MM.1S (cell line): ENCODE data around the gene HIVEP1.

ENCODE experiments used
- DNase-seq: peaks from one replicate; pipeline ENCODE4 v3.0.0-alpha.2; 2015
- H2AFZ ChIP-seq: fragments of 300-600 bp; sonication (generic); 2 replicates; pipeline ENCODE4 v1.6.0; 2016; ENCODE audit warnings: antibody characterized with exemption, low read length
- H3F3A ChIP-seq: fragments of 300-600 bp; sonication (generic); 2 replicates; pipeline ENCODE4 v1.6.1; 2016; ENCODE audit warnings: mild to moderate bottlenecking, antibody characterized with exemption, low read length, moderate library complexity, mixed read lengths; ENCODE audit not compliant: insufficient read depth
- H3K27ac ChIP-seq: fragments of 300-600 bp; sonication (generic); 2 replicates; pipeline ENCODE4 v1.5.1; 2016; ENCODE audit warnings: mild to moderate bottlenecking, low read length
- H3K27me3 ChIP-seq: fragments of 300-600 bp; sonication (generic); replicated peaks from 2 replicates; pipeline ENCODE4 v1.6.0; 2016; ENCODE audit warnings: low read length; ENCODE audit not compliant: insufficient read depth
- H3K36me3 ChIP-seq: fragments of 300-600 bp; sonication (generic); replicated peaks from 2 replicates; pipeline ENCODE4 v1.6.1; 2016; ENCODE audit warnings: mild to moderate bottlenecking, low read length, mixed read lengths; ENCODE audit not compliant: insufficient read depth
- H3K4me1 ChIP-seq: fragments of 300-600 bp; sonication (generic); 2 replicates; pipeline ENCODE4 v1.6.1; 2016; ENCODE audit warnings: low read length, mixed read lengths
- H3K4me2 ChIP-seq: fragments of 300-600 bp; sonication (generic); 2 replicates; pipeline ENCODE4 v1.6.0; 2016; ENCODE audit warnings: low read depth, low read length
- H3K4me3 ChIP-seq: fragments of 300-600 bp; sonication (generic); 2 replicates; pipeline ENCODE4 v1.5.1; 2016; ENCODE audit warnings: low read length, mixed read lengths
- H3K79me2 ChIP-seq: fragments of 300-600 bp; sonication (generic); 2 replicates; pipeline ENCODE4 v1.6.1; 2016; ENCODE audit warnings: mixed run types, low read length, mixed read lengths
- H3K9ac ChIP-seq: fragments of 300-600 bp; sonication (generic); 2 replicates; pipeline ENCODE4 v1.6.1; 2016; ENCODE audit warnings: low read length, mixed read lengths
- H3K9me2 ChIP-seq: fragments of 300-600 bp; sonication (generic); replicated peaks from 2 replicates; pipeline ENCODE4 v1.6.1; 2016; ENCODE audit warnings: mild to moderate bottlenecking, low read length, mixed read lengths; ENCODE audit not compliant: insufficient read depth
- H3K9me3 ChIP-seq: fragments of 300-600 bp; sonication (generic); replicated peaks from 2 replicates; pipeline ENCODE4 v1.6.1; 2016; ENCODE audit warnings: mild to moderate bottlenecking, low read length, mixed read lengths; ENCODE audit not compliant: insufficient read depth
- H4K20me1 ChIP-seq: fragments of 300-600 bp; sonication (generic); 2 replicates; pipeline ENCODE4 v1.6.1; 2016; ENCODE audit warnings: mild to moderate bottlenecking, low read length, moderate library complexity, mixed read lengths; ENCODE audit not compliant: insufficient read depth
- CTCF ChIP-seq: fragments of 300-600 bp; sonication (generic); IDR thresholded peaks from 2 replicates; pipeline ENCODE4 v1.5.1; 2016; ENCODE audit warnings: antibody characterized with exemption, low read length, mixed read lengths
- EZH2 ChIP-seq: fragments of 300-600 bp; sonication (generic); optimal IDR thresholded peaks from 2 replicates; pipeline ENCODE3; 2017; ENCODE audit warnings: low read depth, mild to moderate bottlenecking, antibody characterized with exemption, low read length, mixed read lengths
- EZH2phosphoT487 ChIP-seq: fragments of 300-600 bp; sonication (generic); IDR thresholded peaks from 2 replicates; pipeline ENCODE4 v1.6.1; 2018; ENCODE audit warnings: antibody characterized with exemption, low read length

Gene HIVEP1

GRCh38 chr6:12165722-12166280 is 153.7 kb downstream of the HIVEP1 start:
- Histone ChIP-seq H3K4me1 (no peaks in the 10 kb centered on the region), H3K27ac (no peak overlapping the region), H3K27me3 (no peaks in the 10 kb centered on the region), H3K9me2 (no peaks in the 10 kb centered on the region), H3K4me2 (no peak overlapping the region), H2AFZ (no peak overlapping the region), H3K79me2 (no peaks in the 10 kb centered on the region), H3F3A (no peaks in the 10 kb centered on the region), H3K9ac (no peak overlapping the region), H3K9me3 (no peaks in the 10 kb centered on the region), H4K20me1 (no peaks in the 10 kb centered on the region), H3K36me3 (peaks cover 19% of the 10 kb centered on the region; the same call in 1 of the 2 replicates), H3K4me3 (no peak overlapping the region)
- TF ChIP-seq EZH2phosphoT487 (no peak), EZH2 (no peak), CTCF (no peak)
- no peak for DNase-seq

GRCh38 chr6:12169377-12169776 is 157.3 kb downstream of the HIVEP1 start:
- DNase-seq, result no peak
- Histone ChIP-seq H3F3A (no peaks in the 10 kb centered on the region), H3K27me3 (no peaks in the 10 kb centered on the region), H3K4me2 (no peak overlapping the region), H3K9me2 (no peaks in the 10 kb centered on the region), H2AFZ (no peak overlapping the region), H3K4me1 (no peaks in the 10 kb centered on the region), H3K9ac (no peak overlapping the region), H3K79me2 (no peaks in the 10 kb centered on the region), H3K36me3 (no peaks in the 10 kb centered on the region; the same call in 1 of the 2 replicates), H3K9me3 (no peaks in the 10 kb centered on the region), H4K20me1 (no peaks in the 10 kb centered on the region), H3K4me3 (no peak overlapping the region), H3K27ac (no peak overlapping the region)
- TF ChIP-seq EZH2phosphoT487 (no peak), CTCF (no peak), EZH2 (no peak)

GRCh38 chr6:12170351-12171092 is 158.4 kb downstream of the HIVEP1 start:
- H3K9me2 ChIP-seq, result no peaks in the 10 kb centered on the region
- H3K27me3 ChIP-seq, result no peaks in the 10 kb centered on the region
- H4K20me1 ChIP-seq, result no peaks in the 10 kb centered on the region
- no peak overlapping the region for H2AFZ ChIP-seq
- DNase-seq, result no peak
- no peaks in the 10 kb centered on the region for H3K9me3 ChIP-seq
- no peak overlapping the region for H3K4me3 ChIP-seq
- H3K79me2 ChIP-seq, result no peaks in the 10 kb centered on the region
- H3K36me3 ChIP-seq, result no peaks in the 10 kb centered on the region
- H3K27ac ChIP-seq, result no peak overlapping the region
- H3K4me1 ChIP-seq, result no peaks in the 10 kb centered on the region
- no peak overlapping the region for H3K4me2 ChIP-seq
- TF ChIP-seq EZH2phosphoT487 (no peak), EZH2 (no peak), CTCF (no peak)
- H3F3A ChIP-seq, result no peaks in the 10 kb centered on the region
- no peak overlapping the region for H3K9ac ChIP-seq
